ENCODE data around the gene CD200.

The CD200 gene

GRCh38 chr3:112308151-112308911 lies 24.6 kb upstream of the CD200 start:
- Mint-ChIP-seq H3K27ac (ENCODE audit: low read depth) (no peak overlapping the region), H3K9me3 (no peaks in the 10 kb centered on the region), H3K4me1 (no peaks in the 10 kb centered on the region), H3K36me3 (ENCODE audit: insufficient read depth) (no peaks in the 10 kb centered on the region), H3K27me3 (no peaks in the 10 kb centered on the region), H3K4me3 (no peak overlapping the region)
- ATAC-seq (replicated peaks; ENCODE audit: extremely low read depth, poor library complexity, severe bottlenecking) (no peak), DNase-seq (ENCODE audit: low spot score in 2 of 2) (no peak)

- Mint-ChIP-seq H3K4me3 (no peak overlapping the region), H3K27me3 (peaks cover 13% of the 10 kb centered on the region), H3K4me1 (no peaks in the 10 kb centered on the region), H3K9me3 (no peaks in the 10 kb centered on the region), H3K36me3 (ENCODE audit: insufficient read depth) (no peaks in the 10 kb centered on the region), H3K27ac (ENCODE audit: low read depth) (no peak overlapping the region)
- no peak for DNase-seq (ENCODE audit: low spot score in 2 of 2)
- ATAC-seq (replicated peaks; ENCODE audit: extremely low read depth, poor library complexity, severe bottlenecking), result no peak
These were observed 18.3 kb upstream of the CD200 start for GRCh38 chr3:112314649-112315048.

- H3K4me1 Mint-ChIP-seq, result no peaks in the 10 kb centered on the region
- no peak overlapping the region for H3K4me3 Mint-ChIP-seq
- no peaks in the 10 kb centered on the region for H3K36me3 Mint-ChIP-seq (ENCODE audit: insufficient read depth)
- no peaks in the 10 kb centered on the region for H3K9me3 Mint-ChIP-seq
- H3K27ac Mint-ChIP-seq (ENCODE audit: low read depth), result no peak overlapping the region
- no peak for ATAC-seq (replicated peaks; ENCODE audit: extremely low read depth, poor library complexity, severe bottlenecking)
- DNase-seq (ENCODE audit: low spot score in 2 of 2), result no peak
- H3K27me3 Mint-ChIP-seq, result peaks cover 13% of the 10 kb centered on the region
These were observed 17.2 kb upstream of the CD200 start for GRCh38 chr3:112315791-112316190.

- H3K27ac Mint-ChIP-seq (ENCODE audit: low read depth), result no peak overlapping the region
- ATAC-seq (replicated peaks; ENCODE audit: extremely low read depth, poor library complexity, severe bottlenecking) (no peak), DNase-seq (ENCODE audit: low spot score in 2 of 2) (no peak)
- no peak overlapping the region for H3K4me3 Mint-ChIP-seq
- peaks cover 18% of the 10 kb centered on the region for H3K27me3 Mint-ChIP-seq
- no peaks in the 10 kb centered on the region for H3K9me3 Mint-ChIP-seq
- no peaks in the 10 kb centered on the region for H3K36me3 Mint-ChIP-seq (ENCODE audit: insufficient read depth)
- no peaks in the 10 kb centered on the region for H3K4me1 Mint-ChIP-seq
These were observed 13.3 kb upstream of the CD200 start for GRCh38 chr3:112319516-112320276.

GRCh38 chr3:112320691-112321090 lies 12.3 kb upstream of the CD200 start:
- Mint-ChIP-seq H3K36me3 (ENCODE audit: insufficient read depth) (no peaks in the 10 kb centered on the region), H3K4me1 (no peaks in the 10 kb centered on the region), H3K27ac (ENCODE audit: low read depth) (no peak overlapping the region), H3K4me3 (no peak overlapping the region), H3K9me3 (no peaks in the 10 kb centered on the region), H3K27me3 (peaks cover 17% of the 10 kb centered on the region)
- DNase-seq (ENCODE audit: low spot score in 2 of 2), result no peak
- no peak for ATAC-seq (replicated peaks; ENCODE audit: extremely low read depth, poor library complexity, severe bottlenecking)

- no peak for DNase-seq (ENCODE audit: low spot score in 2 of 2)
- H3K4me3 Mint-ChIP-seq, result no peak overlapping the region
These were observed 10.9 kb upstream of the CD200 start for GRCh38 chr3:112321867-112322652.

GRCh38 chr3:112327371-112327951 lies 5.5 kb upstream of the CD200 start:
- ATAC-seq (replicated peaks; ENCODE audit: extremely low read depth, poor library complexity, severe bottlenecking) (peak; percentile 97), DNase-seq (ENCODE audit: low spot score in 2 of 2) (no peak)
- Mint-ChIP-seq H3K36me3 (ENCODE audit: insufficient read depth) (no peaks in the 10 kb centered on the region), H3K9me3 (no peaks in the 10 kb centered on the region), H3K4me3 (no peak overlapping the region), H3K27me3 (peaks cover 41% of the 10 kb centered on the region), H3K27ac (ENCODE audit: low read depth) (no peak overlapping the region), H3K4me1 (no peaks in the 10 kb centered on the region)

More at GRCh38 chr3:112321867-112322652, 10.9 kb upstream of the CD200 start:
- ATAC-seq (replicated peaks; ENCODE audit: extremely low read depth, poor library complexity, severe bottlenecking), result no peak
- Mint-ChIP-seq H3K9me3 (no peaks in the 10 kb centered on the region), H3K4me1 (no peaks in the 10 kb centered on the region), H3K36me3 (ENCODE audit: insufficient read depth) (no peaks in the 10 kb centered on the region), H3K27ac (ENCODE audit: low read depth) (no peak overlapping the region), H3K27me3 (peaks cover 17% of the 10 kb centered on the region)

GRCh38 chr3:112331851-112332250 lies 1.1 kb upstream of the CD200 start:
- H3K4me1 Mint-ChIP-seq, result peaks cover 6% of the 10 kb centered on the region

GRCh38 chr3:112333381-112334317 lies 693 bp downstream of the CD200 start:
- H3K4me3 Mint-ChIP-seq, result peak overlapping the region; percentile 84
- H3K27me3 Mint-ChIP-seq, result peaks cover 40% of the 10 kb centered on the region
- H3K36me3 Mint-ChIP-seq (ENCODE audit: insufficient read depth), result no peaks in the 10 kb centered on the region
- H3K9me3 Mint-ChIP-seq, result no peaks in the 10 kb centered on the region
- H3K4me1 Mint-ChIP-seq, result peaks cover 6% of the 10 kb centered on the region
- peak; percentile 35 for ATAC-seq (replicated peaks; ENCODE audit: extremely low read depth, poor library complexity, severe bottlenecking)
- DNase-seq (ENCODE audit: low spot score in 2 of 2), result no peak
- no peak overlapping the region for H3K27ac Mint-ChIP-seq (ENCODE audit: low read depth)

More at GRCh38 chr3:112331851-112332250, 1.1 kb upstream of the CD200 start:
- peaks cover 40% of the 10 kb centered on the region for H3K27me3 Mint-ChIP-seq
- DNase-seq (ENCODE audit: low spot score in 2 of 2), result no peak
- H3K9me3 Mint-ChIP-seq, result no peaks in the 10 kb centered on the region
- peak overlapping the region; percentile 84 for H3K4me3 Mint-ChIP-seq
- no peak for ATAC-seq (replicated peaks; ENCODE audit: extremely low read depth, poor library complexity, severe bottlenecking)
- H3K27ac Mint-ChIP-seq (ENCODE audit: low read depth), result no peak overlapping the region
- H3K36me3 Mint-ChIP-seq (ENCODE audit: insufficient read depth), result no peaks in the 10 kb centered on the region

- H3K4me3 Mint-ChIP-seq, result no peak overlapping the region
- H3K36me3 Mint-ChIP-seq (ENCODE audit: insufficient read depth), result no peaks in the 10 kb centered on the region
- H3K4me1 Mint-ChIP-seq, result peaks cover 6% of the 10 kb centered on the region
- no peak for ATAC-seq (replicated peaks; ENCODE audit: extremely low read depth, poor library complexity, severe bottlenecking)
- no peak overlapping the region for H3K27ac Mint-ChIP-seq (ENCODE audit: low read depth)
- no peak for DNase-seq (ENCODE audit: low spot score in 2 of 2)
- peaks cover 39% of the 10 kb centered on the region for H3K27me3 Mint-ChIP-seq
- H3K9me3 Mint-ChIP-seq, result no peaks in the 10 kb centered on the region
These were observed 1.9 kb downstream of the CD200 start for GRCh38 chr3:112334691-112335433.

- H3K36me3 Mint-ChIP-seq (ENCODE audit: insufficient read depth), result no peaks in the 10 kb centered on the region
- peaks cover 6% of the 10 kb centered on the region for H3K4me1 Mint-ChIP-seq
- DNase-seq (ENCODE audit: low spot score in 2 of 2) (no peak), ATAC-seq (replicated peaks; ENCODE audit: extremely low read depth, poor library complexity, severe bottlenecking) (no peak)
- H3K9me3 Mint-ChIP-seq, result no peaks in the 10 kb centered on the region
- no peak overlapping the region for H3K27ac Mint-ChIP-seq (ENCODE audit: low read depth)
- no peak overlapping the region for H3K4me3 Mint-ChIP-seq
- peaks cover 33% of the 10 kb centered on the region for H3K27me3 Mint-ChIP-seq
These were observed 2.5 kb downstream of the CD200 start for GRCh38 chr3:112335434-112335781.
